Measurements from ENCODE around the gene GLT1D1.

DNA sequence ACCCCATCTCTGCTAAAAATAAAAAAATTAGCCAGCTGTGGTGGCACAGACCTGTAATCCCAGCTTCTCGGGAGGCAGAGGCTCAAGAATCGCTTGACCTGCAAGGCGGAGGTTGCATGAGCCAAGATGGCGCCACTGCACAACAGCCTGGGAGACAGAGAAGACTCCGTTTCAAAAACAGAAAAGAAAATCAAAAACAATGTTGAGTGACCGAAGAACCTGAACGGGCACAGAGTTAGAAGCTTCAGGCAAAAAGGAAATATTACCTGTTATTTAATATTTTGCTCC is 3.5 kb downstream of the GLT1D1 start:
- TF ChIP-seq, protein P1, sequence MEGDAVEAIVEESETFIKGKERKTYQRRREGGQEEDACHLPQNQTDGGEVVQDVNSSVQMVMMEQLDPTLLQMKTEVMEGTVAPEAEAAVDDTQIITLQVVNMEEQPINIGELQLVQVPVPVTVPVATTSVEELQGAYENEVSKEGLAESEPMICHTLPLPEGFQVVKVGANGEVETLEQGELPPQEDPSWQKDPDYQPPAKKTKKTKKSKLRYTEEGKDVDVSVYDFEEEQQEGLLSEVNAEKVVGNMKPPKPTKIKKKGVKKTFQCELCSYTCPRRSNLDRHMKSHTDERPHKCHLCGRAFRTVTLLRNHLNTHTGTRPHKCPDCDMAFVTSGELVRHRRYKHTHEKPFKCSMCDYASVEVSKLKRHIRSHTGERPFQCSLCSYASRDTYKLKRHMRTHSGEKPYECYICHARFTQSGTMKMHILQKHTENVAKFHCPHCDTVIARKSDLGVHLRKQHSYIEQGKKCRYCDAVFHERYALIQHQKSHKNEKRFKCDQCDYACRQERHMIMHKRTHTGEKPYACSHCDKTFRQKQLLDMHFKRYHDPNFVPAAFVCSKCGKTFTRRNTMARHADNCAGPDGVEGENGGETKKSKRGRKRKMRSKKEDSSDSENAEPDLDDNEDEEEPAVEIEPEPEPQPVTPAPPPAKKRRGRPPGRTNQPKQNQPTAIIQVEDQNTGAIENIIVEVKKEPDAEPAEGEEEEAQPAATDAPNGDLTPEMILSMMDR (IDR thresholded peaks at IDR 0.05) = no peak
- TF ChIP-seq POLR2A (IDR thresholded peaks at IDR 0.05) = no peak

All from body of pancreas (tissue), 4 donors.